WERI-Rb-1 (cell line): ENCODE measurements around the gene CNNM4.

ENCODE experiments used
- DNase-seq: peaks from one replicate; pipeline ENCODE4 v3.0.0-alpha.2; 2020
- H3K27ac ChIP-seq: fragments of 250-450 bp; sonication (Bioruptor Pico); 2 replicates; pipeline ENCODE4 v1.5.1; 2020; ENCODE audit warnings: mild to moderate bottlenecking, moderate library complexity
- H3K27me3 ChIP-seq: fragments of 250-450 bp; sonication (Bioruptor Pico); 2 replicates; pipeline ENCODE4 v1.5.1; 2021; ENCODE audit warnings: mild to moderate bottlenecking, low read depth, moderate library complexity; ENCODE audit not compliant: insufficient read depth, severe bottlenecking
- H3K36me3 ChIP-seq: fragments of 250-450 bp; sonication (Bioruptor Pico); 2 replicates; pipeline ENCODE4 v1.5.1; 2020; ENCODE audit warnings: mild to moderate bottlenecking, moderate library complexity
- H3K4me3 ChIP-seq: 2 replicates; pipeline ENCODE4 v1.5.1; 2011; ENCODE audit warnings: low read depth, mild to moderate bottlenecking, control low read depth, low read length
- H3K9me3 ChIP-seq: fragments of 250-450 bp; sonication (Bioruptor Pico); 2 replicates; pipeline ENCODE4 v1.5.1; 2021; ENCODE audit warnings: mild to moderate bottlenecking, moderate library complexity; ENCODE audit not compliant: severe bottlenecking
- TF ChIP-seq, protein P1 (sequence below): IDR thresholded peaks from 2 replicates; pipeline ENCODE4 v1.5.1; 2011; ENCODE audit warnings: low read depth, mild to moderate bottlenecking, control low read depth, inconsistent platforms, low read length

The CNNM4 gene

DNA sequence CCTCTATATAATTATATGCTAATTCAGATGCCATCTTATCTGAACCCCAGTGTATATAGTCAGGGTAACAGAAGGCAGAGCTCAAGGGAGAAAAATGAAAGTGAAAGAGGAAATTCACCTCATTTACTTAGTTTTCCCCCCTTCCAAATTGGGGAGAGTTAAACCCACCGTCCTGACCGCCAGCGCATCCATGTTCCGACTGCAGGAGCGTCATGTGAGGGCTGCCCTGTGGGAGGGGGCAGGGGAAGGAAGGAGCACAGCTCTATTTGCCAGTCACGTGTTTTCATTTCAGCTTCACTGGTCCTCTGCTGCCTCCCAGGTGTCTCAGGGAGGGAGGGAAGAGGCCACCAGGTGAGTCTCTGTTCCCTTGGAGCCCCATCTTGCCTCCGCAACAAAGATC lies 13.2 kb downstream of the CNNM4 start:
- no peak overlapping the region for H3K4me3 ChIP-seq
- H3K9me3 ChIP-seq, result no peaks in the 10 kb centered on the region
- no peaks in the 10 kb centered on the region for H3K27me3 ChIP-seq
- TF ChIP-seq, protein P1, sequence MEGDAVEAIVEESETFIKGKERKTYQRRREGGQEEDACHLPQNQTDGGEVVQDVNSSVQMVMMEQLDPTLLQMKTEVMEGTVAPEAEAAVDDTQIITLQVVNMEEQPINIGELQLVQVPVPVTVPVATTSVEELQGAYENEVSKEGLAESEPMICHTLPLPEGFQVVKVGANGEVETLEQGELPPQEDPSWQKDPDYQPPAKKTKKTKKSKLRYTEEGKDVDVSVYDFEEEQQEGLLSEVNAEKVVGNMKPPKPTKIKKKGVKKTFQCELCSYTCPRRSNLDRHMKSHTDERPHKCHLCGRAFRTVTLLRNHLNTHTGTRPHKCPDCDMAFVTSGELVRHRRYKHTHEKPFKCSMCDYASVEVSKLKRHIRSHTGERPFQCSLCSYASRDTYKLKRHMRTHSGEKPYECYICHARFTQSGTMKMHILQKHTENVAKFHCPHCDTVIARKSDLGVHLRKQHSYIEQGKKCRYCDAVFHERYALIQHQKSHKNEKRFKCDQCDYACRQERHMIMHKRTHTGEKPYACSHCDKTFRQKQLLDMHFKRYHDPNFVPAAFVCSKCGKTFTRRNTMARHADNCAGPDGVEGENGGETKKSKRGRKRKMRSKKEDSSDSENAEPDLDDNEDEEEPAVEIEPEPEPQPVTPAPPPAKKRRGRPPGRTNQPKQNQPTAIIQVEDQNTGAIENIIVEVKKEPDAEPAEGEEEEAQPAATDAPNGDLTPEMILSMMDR, result no peak
- H3K36me3 ChIP-seq, result no peaks in the 10 kb centered on the region
- DNase-seq, result no peak
- H3K27ac ChIP-seq, result no peak overlapping the region

DNA sequence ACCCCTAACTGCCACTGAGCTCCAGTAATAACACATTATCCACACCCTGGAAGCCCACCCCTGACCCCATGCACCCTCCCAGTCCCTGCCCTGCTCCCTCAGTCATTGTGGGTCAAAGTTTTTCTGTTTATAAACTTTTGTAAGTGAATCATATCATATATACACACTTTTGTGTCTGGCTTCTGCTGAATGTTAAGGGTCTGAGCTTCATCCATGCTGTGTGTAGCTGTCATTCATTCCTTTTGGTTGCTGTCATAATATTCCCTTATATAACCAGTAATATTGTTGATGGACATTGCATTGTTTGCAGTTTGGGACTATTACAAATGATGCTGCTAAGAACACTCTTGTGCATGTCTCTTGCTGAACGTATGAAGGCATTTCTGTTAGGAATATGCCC lies 14.5 kb downstream of the CNNM4 start:
- TF ChIP-seq, protein P1, result no peak
- no peak overlapping the region for H3K4me3 ChIP-seq
- H3K27me3 ChIP-seq, result no peaks in the 10 kb centered on the region
- H3K27ac ChIP-seq, result no peak overlapping the region
- no peaks in the 10 kb centered on the region for H3K9me3 ChIP-seq
- H3K36me3 ChIP-seq, result no peaks in the 10 kb centered on the region
- no peak for DNase-seq

DNA sequence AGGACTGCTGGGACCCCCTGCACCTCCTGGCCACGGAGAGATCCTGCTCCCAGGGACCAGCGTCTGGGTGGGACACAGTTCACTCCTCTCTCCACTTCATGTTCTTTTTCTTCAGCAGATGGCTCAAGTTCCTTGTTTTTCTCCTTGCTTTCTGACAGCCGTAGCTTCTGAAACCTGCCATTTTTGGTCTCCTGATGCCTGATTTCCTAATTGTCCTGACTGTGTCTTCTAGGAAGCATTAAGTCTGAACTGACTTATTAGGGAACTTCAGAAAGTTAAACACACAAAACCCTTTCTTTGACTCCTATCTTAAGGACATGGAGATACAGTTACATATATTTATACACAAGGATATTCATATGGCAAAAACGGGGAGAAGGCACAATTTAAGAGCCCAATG lies 22.7 kb downstream of the CNNM4 start:
- Histone ChIP-seq H3K27ac (no peak overlapping the region), H3K9me3 (no peaks in the 10 kb centered on the region), H3K4me3 (no peak overlapping the region), H3K36me3 (no peaks in the 10 kb centered on the region), H3K27me3 (no peaks in the 10 kb centered on the region)
- TF ChIP-seq, protein P1, result no peak
- DNase-seq, result no peak

DNA sequence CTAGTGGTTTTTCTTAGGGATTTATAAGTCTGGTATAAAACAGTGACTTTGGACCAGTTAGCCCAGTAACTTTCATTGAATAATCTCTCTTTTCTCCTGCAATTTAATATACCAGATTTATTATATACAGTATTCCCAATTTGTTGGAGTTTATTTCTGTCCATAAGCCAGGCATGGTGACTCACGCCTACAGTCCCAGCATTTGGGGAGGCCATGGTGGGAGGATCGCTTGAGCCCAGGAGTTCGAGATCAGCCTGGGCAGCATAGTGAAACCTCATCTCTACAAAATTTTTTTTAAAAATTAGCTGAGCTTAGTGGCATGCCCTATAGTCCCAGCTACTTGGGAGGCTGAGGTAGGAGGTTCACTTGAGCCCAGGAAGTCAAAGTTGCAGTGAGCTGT lies 26.7 kb downstream of the CNNM4 start:
- Histone ChIP-seq H3K27me3 (no peaks in the 10 kb centered on the region), H3K9me3 (no peaks in the 10 kb centered on the region), H3K27ac (peak overlapping the region; percentile 78), H3K36me3 (no peaks in the 10 kb centered on the region), H3K4me3 (no peak overlapping the region)
- TF ChIP-seq, protein P1, result no peak
- no peak for DNase-seq

DNA sequence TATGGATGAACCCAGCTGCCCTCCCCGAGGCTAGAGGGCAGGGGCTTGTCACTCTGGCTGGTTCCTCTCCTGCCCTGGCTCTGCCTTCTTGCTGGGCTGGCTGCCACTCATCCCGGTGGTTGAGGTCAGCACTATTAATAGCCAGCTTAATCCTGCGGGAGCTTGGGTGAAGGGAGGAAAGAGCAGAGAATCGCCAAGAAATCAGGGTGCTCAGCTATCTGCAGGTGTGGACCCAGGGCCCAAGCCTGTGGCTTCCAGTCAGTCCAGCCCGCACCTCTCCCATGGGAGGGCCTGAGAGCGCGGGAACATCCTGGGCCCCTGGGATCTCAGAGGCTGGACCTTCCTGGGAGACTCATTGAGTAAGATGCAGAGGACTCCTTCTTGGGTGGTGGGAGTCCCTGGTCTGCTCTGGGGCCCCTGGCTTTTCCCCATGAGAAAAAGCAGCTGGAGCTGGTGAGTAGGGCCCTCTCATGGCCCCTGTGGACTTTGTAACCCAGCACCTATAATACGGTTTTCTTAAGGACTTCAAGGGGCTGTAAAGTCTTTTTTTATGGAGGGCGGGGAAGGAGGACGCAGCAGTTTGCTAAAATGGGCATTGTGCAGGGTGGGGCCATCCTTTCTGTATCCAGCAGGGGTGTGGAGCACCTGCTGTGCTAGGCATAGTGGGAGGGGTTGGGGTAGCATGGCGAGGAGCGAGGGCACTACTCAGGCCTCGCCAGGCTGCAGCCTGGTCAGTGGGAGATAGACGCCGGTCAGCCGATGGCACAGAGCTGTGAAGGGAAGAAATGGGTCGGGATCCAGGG lies 27.9 kb downstream of the CNNM4 start:
- no peaks in the 10 kb centered on the region for H3K36me3 ChIP-seq
- peak; percentile 94 for DNase-seq
- H3K9me3 ChIP-seq, result no peaks in the 10 kb centered on the region
- H3K27me3 ChIP-seq, result no peaks in the 10 kb centered on the region
- H3K4me3 ChIP-seq, result no peak overlapping the region
- TF ChIP-seq, protein P1, result no peak
- peak overlapping the region; percentile 78 for H3K27ac ChIP-seq

DNA sequence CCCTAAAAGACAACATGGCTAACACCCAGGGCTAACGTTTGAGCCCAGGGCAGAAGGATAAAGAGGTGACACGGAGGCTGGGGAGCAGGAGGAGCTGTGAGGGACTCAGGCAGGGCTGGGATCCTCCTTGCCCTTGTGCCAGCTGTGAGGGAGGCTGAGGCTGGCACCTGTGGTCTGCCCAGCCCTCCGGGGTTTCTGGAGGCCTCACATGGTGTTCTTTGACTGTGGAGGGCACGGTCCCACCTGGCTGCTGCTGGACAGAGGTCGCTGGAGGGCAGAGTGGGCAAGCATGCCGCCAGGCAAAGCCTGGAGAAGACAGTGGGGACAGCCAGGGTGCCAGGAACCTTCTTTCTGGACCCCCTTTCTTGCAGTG lies 28.5 kb downstream of the CNNM4 start:
- TF ChIP-seq, protein P1, result no peak
- H3K36me3 ChIP-seq, result no peaks in the 10 kb centered on the region
- no peak for DNase-seq
- H3K27me3 ChIP-seq, result no peaks in the 10 kb centered on the region
- H3K27ac ChIP-seq, result peak overlapping the region; percentile 78
- H3K4me3 ChIP-seq, result no peak overlapping the region
- no peaks in the 10 kb centered on the region for H3K9me3 ChIP-seq
